Tibial nerve (tissue), 4 donors: ENCODE data around the gene GAA. TPM values are rescaled to one million over a fixed set of nuclear protein-coding genes. Genes with fewer than 3 reads are reported as not detected.

Experiments
- DNase-seq, 2 donors: peaks; one replicate each; pipeline ENCODE4 v3.0.0-alpha.2; 2019; ENCODE audit warnings: low spot score in 2 of 2
- H3K27ac ChIP-seq, 4 donors: fragments of 200-600 bp; sonication (generic) in 3 of 4; one replicate each; pipeline ENCODE4 v1.5.1; 2017 to 2019; ENCODE audit warnings: mild to moderate bottlenecking in 1 of 4
- H3K27me3 ChIP-seq, 2 donors: fragments of 200-600 bp; sonication (generic) in 1 of 2; one replicate each; pipeline versions ENCODE4 v1.5.1 to v1.6.0; 2017 to 2019
- H3K36me3 ChIP-seq, 3 donors: fragments of 200-600 bp; sonication (generic); one replicate each; pipeline ENCODE4 v1.5.1; 2018 to 2019
- H3K4me1 ChIP-seq, 4 donors: fragments of 200-600 bp; sonication (generic) in 3 of 4; one replicate each; pipeline ENCODE4 v1.5.1; 2017 to 2019
- H3K4me3 ChIP-seq, 4 donors: fragments of 200-600 bp; sonication (generic) in 3 of 4; one replicate each; pipeline ENCODE4 v1.5.1; 2017 to 2019; ENCODE audit warnings: mild to moderate bottlenecking in 1 of 4, moderate library complexity in 1 of 4
- H3K9me3 ChIP-seq, 4 donors: fragments of 200-600 bp; sonication (generic) in 3 of 4; one replicate each; pipeline ENCODE4 v1.5.1; 2017 to 2019
- CTCF ChIP-seq, 5 experiments: fragments of 200-600 bp in 3 of 5; fragments of 450-650 bp in 2 of 5; sonication (generic) in 3 of 5; IDR thresholded peaks; one replicate each; pipeline ENCODE4 v1.5.1; 2016 to 2019; ENCODE audit warnings: antibody characterized with exemption in 5 of 5, mild to moderate bottlenecking in 3 of 5, moderate library complexity in 2 of 5
- EP300 ChIP-seq, 2 donors: sonication (generic); formaldehyde crosslinking; IDR thresholded peaks; one replicate each; pipeline ENCODE4 v1.6.1; 2017; ENCODE audit warnings: antibody characterized with exemption in 2 of 2, mild to moderate bottlenecking in 1 of 2
- POLR2A ChIP-seq, 2 donors: fragments of 450-650 bp; IDR thresholded peaks; one replicate each; pipeline ENCODE4 v1.6.1; 2017; ENCODE audit warnings: antibody characterized with exemption in 2 of 2, mild to moderate bottlenecking in 2 of 2, moderate library complexity in 2 of 2
- WGBS, 2 donors: methylation state at CpG; one replicate each; pipeline ENCODE4 v1.1.5; 2018; 5-methylcytosine and 5-hydroxymethylcytosine counted together
- total RNA-seq, 4 donors: library from RNA; depleted of rRNA; stranded (reverse); fragments of >200 nt; gene quantifications; one replicate each; pipeline ENCODE4 v1.1.0, GENCODE V29; 2016

The GAA gene
- total RNA-seq, 4 donors from 2014 or later, result 52.7 to 81.9 (median 67.8) TPM

- no peaks in the 10 kb centered on the region for H3K36me3 ChIP-seq
- DNase-seq, result no peak
- peaks cover 0 to 11% (median 3%) of the 10 kb centered on the region in 4 donors for H3K4me1 ChIP-seq
- H3K27me3 ChIP-seq, result no peaks in the 10 kb centered on the region
- H3K4me3 ChIP-seq, result no peak overlapping the region
- no peak overlapping the region for H3K27ac ChIP-seq
- 80 to 82% methylated on average over 12 to 13 of the region's 13 CpGs for WGBS, 2 donors
- no peaks in the 10 kb centered on the region for H3K9me3 ChIP-seq
- TF ChIP-seq POLR2A (IDR thresholded peaks at IDR 0.05) (no peak), CTCF (IDR thresholded peaks at IDR 0.05) (no peak), EP300 (IDR thresholded peaks at IDR 0.05) (no peak)
These were observed 18.2 kb upstream of the GAA start for GRCh38 chr17:80083136-80083661.

- no peaks in the 10 kb centered on the region for H3K27me3 ChIP-seq
- peaks cover 0 to 11% (median 3%) of the 10 kb centered on the region in 4 donors for H3K4me1 ChIP-seq
- no peaks in the 10 kb centered on the region for H3K9me3 ChIP-seq
- no peak overlapping the region for H3K27ac ChIP-seq
- peaks cover 0 to 4% (median 0%) of the 10 kb centered on the region in 3 donors for H3K36me3 ChIP-seq
- no peak for DNase-seq
- no peak overlapping the region for H3K4me3 ChIP-seq
- 89 to 91% methylated on average over 14 to 15 of the region's 15 CpGs for WGBS, 2 donors
- no peak for TF ChIP-seq CTCF (IDR thresholded peaks at IDR 0.05)
- TF ChIP-seq EP300 (IDR thresholded peaks at IDR 0.05), result no peak
- no peak for TF ChIP-seq POLR2A (IDR thresholded peaks at IDR 0.05)
These were observed 16.6 kb upstream of the GAA start for GRCh38 chr17:80084773-80085172.

- Histone ChIP-seq H3K27ac (no peak overlapping the region), H3K9me3 (no peaks in the 10 kb centered on the region), H3K27me3 (no peaks in the 10 kb centered on the region), H3K4me3 (no peak overlapping the region), H3K4me1 (peaks cover 0 to 11% (median 3%) of the 10 kb centered on the region in 4 donors), H3K36me3 (peaks cover 0 to 14% (median 0%) of the 10 kb centered on the region in 3 donors)
- no peak for DNase-seq
- TF ChIP-seq EP300 (IDR thresholded peaks at IDR 0.05) (no peak), POLR2A (IDR thresholded peaks at IDR 0.05) (no peak), CTCF (IDR thresholded peaks at IDR 0.05) (no peak)
- WGBS, 2 donors, result 86 to 90% methylated on average over 17 of the region's 17 CpGs
These were observed 15.3 kb upstream of the GAA start for GRCh38 chr17:80086081-80086480.

- H3K27ac ChIP-seq, result no peak overlapping the region
- no peak for TF ChIP-seq EP300 (IDR thresholded peaks at IDR 0.05)
- TF ChIP-seq POLR2A (IDR thresholded peaks at IDR 0.05), result no peak
- TF ChIP-seq CTCF (IDR thresholded peaks at IDR 0.05), result no peak
These were observed 14.8 kb upstream of the GAA start for GRCh38 chr17:80086616-80087015.

GRCh38 chr17:80087346-80088265 is 13.8 kb upstream of the GAA start:
- H3K27me3 ChIP-seq, result no peaks in the 10 kb centered on the region
- TF ChIP-seq CTCF (IDR thresholded peaks at IDR 0.05) (no peak), POLR2A (IDR thresholded peaks at IDR 0.05) (no peak), EP300 (IDR thresholded peaks at IDR 0.05) (no peak)
- DNase-seq, result no peak
- peaks cover 0 to 14% (median 0%) of the 10 kb centered on the region in 3 donors for H3K36me3 ChIP-seq
- H3K4me1 ChIP-seq, result peaks cover 0 to 7% (median under 1%) of the 10 kb centered on the region in 4 donors
- H3K9me3 ChIP-seq, result no peaks in the 10 kb centered on the region
- H3K4me3 ChIP-seq, result no peak overlapping the region
- WGBS, 2 donors, result 81 to 84% methylated on average over 34 of the region's 34 CpGs
- no peak overlapping the region for H3K27ac ChIP-seq

More at GRCh38 chr17:80086616-80087015, 14.8 kb upstream of the GAA start:
- H3K36me3 ChIP-seq, result peaks cover 0 to 14% (median 0%) of the 10 kb centered on the region in 3 donors
- no peak for DNase-seq
- H3K4me3 ChIP-seq, result no peak overlapping the region
- peaks cover 0 to 11% (median 3%) of the 10 kb centered on the region in 4 donors for H3K4me1 ChIP-seq
- WGBS, 2 donors, result 92 to 93% methylated on average over 6 to 11 of the region's 11 CpGs
- no peaks in the 10 kb centered on the region for H3K9me3 ChIP-seq
- no peaks in the 10 kb centered on the region for H3K27me3 ChIP-seq
